ENCODE data around the gene SEC62.

- TF ChIP-seq CTCF (IDR thresholded peaks at IDR 0.05) (no peak), ZFX (IDR thresholded peaks at IDR 0.05; ENCODE audit: borderline replicate concordance) (no peak)
These were observed 66.9 kb downstream of the SEC62 start for GRCh38 chr3:170033489-170033888.

Data from 22Rv1 (cell line).